Right kidney (tissue), 1 donor: ENCODE data around the gene SLC25A19.
"Not testable (repeated sequence)": the region's sequence is repeated elsewhere in the genome, so short reads cannot be mapped to it uniquely, and the experiment has no call there.

Source experiments
- DNase-seq: peaks from one replicate; pipeline ENCODE4 v3.0.0-alpha.2; 2016

Gene SLC25A19

GRCh38 chr17:75267411-75268232, 21.6 kb downstream of the SLC25A19 start:
- no peak for DNase-seq

DNA sequence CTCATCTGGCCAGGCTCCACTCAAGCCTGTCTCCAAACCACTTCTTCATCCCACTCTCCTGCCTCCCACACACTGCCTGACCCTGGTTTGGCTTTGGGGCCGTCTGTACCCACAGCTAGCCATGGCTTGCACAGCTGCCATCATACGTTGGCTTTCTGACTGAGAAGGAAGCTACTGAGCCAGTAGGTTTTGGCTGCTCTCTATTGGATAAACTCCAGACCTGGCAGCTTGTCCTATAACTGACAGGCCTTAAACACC, 22.2 kb downstream of the SLC25A19 start:
- DNase-seq = no peak

DNA sequence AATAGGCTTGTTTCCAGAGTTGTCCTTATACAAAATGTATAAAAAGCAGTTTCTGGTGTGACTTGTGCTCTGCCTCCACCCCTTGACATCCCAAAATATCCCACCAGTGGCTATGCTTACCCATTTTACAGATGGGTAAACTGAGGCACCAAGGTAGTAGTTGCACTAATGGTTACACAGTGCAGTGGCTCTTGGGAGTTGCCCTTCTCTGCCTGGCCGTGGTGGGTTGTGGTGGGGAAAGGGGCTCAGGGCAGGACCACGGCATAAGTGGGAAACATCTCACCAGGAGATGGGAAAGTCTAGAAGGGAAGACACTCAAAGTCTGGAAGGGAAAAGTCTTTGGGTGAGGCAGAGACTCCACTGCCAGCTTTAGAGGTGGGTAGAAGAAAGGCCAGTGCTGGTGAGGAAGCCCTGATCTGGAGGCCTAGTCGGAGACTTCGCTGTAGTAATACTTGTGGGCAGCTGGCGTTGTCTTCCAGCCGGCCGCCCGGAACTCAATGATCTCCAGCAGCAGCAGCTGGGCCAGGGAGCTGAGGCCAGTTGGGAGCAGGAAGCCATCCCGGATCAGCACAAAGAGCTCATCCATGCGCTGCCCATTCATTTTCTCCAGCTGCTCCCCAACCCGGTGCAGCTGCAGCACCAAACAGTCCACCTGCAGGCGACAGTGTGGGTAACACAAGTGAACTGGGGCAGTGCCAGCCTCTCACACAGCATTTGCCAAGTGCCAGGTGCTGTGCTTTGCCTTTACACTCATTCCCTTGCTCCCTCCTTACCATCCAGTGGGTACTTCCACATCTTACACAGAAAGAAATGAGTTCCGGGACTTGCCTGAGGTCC, 22.7 kb downstream of the SLC25A19 start:
- DNase-seq = no peak

- no peak for DNase-seq
Measured at GRCh38 chr17:75265614-75266315, 23.5 kb downstream of the SLC25A19 start.

DNA sequence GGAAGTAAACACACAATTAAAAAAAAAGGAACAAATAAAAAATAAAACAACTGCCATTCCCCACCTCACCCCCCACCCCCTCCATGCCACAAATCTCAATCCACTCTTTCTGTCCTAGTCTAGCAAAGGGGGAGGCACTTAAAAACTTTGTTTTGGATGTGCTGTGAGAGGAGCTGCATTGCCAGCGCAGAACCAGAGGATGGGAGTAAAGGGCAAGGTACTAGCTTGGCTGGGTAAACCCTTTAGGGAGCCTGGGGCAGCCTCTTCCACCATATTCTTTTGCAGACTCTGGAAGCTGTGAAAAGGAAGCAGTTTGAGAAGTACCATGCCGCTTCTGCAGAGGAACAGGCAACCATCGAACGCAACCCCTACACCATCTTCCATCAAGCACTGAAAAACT, 26.2 kb downstream of the SLC25A19 start:
- no peak for DNase-seq

DNA sequence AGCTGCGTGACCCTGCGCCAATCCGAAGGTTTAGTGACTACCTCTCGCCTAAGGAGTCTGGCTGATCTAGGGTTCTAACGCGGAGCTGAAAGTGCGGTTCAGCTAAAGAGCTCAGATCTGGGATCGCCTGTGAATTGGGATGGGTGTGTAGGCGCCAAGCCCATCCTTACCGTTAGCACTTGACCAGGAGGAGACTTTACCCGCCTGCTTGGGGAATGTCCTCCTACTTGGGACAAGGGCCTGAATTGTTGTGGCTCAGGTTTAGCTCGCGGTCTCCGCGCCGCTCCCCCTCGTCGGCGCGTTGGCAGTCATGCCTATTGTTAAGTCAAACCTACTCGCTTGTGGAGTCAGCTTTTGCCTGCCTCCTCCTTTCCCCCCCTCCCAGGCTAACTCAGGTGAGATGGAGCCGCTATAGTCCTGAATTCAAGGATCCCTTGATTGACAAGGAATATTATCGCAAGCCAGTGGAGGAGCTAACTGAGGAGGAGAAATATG, 27.1 kb downstream of the SLC25A19 start:
- DNase-seq = no peak

DNA sequence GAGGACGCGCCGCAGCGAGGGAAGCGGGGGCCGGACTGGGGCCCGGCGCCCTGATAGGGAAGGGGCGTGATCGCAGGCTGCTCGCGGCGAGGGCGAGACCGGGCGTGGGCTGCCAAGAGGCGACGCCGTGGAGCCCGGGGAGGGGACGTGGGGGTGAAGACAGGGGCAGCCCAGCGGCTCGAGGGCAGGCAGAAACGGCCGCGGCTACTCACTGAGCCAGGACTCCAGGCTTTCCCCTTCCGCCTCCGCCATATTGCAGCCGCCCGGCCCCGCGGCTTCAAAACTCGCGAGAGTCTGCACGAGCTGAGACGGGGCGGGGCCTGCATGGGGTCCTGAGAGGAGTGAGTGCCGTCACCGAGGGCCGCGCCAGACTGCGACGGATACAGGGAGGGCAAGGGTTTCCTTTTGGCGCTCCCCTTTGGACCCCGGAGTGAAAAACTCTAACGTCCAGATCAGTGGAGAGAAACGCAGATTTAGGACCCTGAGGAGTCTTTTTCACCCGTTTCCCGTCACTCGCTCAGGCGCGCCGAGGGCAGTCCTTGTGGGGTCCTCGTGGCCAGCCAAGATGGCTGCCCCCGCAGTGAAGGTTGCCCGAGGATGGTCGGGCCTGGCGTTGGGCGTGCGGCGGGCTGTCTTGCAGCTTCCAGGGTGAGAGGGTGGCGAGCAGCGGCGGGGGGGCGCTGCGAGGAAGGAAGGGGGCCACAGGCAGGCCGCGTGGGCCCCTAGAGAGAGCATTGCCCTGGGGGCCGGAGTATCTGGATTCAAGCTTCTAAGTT, 27.7 kb downstream of the SLC25A19 start, which contains the start of the genes GGA3 and MRPS7:
TSS of gene GGA3 (minus strand) at position 271 of the 776 bp plus-strand sequence. CDS start at position 252, 19 bp downstream.
TSS of gene MRPS7 (plus strand) at position 544 of the 776 bp plus-strand sequence. CDS start at position 566, 22 bp downstream.
- DNase-seq = peak; percentile 100

GRCh38 chr17:75260641-75261335, 28.4 kb downstream of the SLC25A19 start:
- no peak for DNase-seq

- DNase-seq = not testable (repeated sequence)
Measured at GRCh38 chr17:75257228-75257627, 32.0 kb downstream of the SLC25A19 start.

GRCh38 chr17:75255954-75256698, 33.1 kb downstream of the SLC25A19 start:
- DNase-seq = not testable (repeated sequence)

GRCh38 chr17:75252039-75252816, 37.0 kb downstream of the SLC25A19 start:
- DNase-seq = no peak

DNA sequence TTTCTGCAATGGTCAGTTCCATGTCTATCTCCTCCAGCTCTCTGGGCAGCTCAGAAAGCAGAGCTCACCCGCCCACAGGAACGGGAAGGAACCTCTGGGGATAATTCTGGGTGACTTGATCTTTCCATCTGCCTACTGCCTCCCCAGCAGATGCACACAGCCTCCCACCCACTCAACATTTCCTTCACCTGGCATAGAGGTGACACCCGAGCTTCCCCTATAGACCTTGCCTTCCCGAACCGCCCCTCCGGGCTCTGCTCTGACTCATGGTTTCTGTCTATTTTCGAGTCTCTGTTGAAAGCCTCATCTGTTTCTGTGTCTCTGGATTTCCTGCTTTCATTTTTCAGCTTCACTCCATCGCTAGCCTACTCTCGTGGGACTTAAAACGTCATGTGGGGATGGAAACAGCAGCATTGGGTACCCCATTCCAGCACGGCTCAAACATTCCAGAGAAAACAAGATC, 39.2 kb downstream of the SLC25A19 start:
- DNase-seq = no peak

DNA sequence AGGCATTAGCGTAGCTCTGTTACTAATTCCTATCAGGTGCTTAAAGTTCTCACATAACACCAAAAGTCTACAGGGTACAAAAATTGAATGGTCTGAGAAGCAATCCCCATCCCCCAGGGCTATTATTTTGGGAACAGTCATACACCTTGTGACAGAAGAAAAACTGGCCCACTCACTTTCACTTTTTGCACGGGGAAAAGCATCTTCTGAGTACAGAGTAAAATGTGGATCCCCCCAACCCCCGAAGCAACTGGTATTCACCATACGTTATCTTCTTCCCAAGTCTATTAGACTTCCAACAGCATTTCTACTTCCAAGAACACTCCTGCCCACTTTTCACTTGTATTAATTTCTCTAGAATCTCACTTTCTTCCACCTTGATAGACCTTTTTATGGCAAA, 39.7 kb downstream of the SLC25A19 start:
- DNase-seq = no peak

GRCh38 chr17:75246404-75246803, 42.8 kb downstream of the SLC25A19 start:
- DNase-seq = no peak

DNA sequence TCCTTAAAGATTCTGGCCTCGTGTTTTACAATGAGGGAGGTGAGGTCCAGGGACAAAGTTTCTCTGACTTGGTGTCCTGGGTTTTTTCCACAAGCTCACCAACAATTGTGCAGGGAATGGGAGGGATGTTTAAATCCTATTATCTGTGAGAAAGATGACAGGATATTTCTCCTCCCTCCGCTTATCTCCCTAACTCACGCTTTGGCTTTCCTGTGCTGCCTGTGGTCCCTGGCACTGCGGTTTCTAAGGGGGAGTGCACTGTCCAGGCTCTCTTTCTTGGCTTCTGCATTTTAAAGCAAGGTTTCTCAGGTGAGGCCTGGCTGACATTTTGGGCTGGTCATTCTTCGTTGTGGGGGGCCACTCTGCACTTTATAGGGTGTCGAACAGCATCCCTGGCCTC, 44.2 kb downstream of the SLC25A19 start:
- no peak for DNase-seq

DNA sequence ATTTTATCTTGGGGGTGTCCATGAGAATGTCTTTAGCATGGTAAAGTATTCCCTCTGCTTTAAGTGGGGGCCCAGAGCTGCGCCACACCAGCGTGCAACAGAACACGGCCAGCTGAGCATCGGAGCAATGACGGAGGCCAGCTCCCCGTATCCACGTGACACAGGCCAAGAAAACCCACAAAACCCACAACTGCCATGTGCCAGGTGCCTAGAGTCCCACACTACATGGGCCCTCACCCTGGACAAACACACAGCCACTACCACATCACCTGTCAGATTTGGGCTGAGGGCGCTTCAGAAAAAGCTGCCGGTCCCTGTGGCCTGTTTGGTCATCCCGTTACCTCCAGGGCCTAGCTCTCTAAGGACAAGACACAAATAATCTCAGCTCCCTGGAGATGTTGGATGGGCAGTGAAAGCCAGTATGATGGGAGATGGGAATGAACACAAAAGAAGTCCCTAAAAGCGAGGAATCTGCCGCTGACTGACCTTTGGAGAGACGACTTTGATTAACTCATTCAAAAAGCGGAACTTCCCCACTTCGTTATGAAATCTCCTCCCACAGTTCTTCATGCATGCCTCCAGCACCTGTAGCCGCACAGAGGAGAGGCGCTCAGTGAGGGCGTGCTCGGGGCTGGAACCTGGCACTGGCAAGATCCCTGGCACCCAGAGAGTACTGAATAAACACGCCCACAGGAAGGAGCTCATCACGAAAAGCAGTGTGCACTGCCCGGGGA, 44.9 kb downstream of the SLC25A19 start:
- DNase-seq = no peak

DNA sequence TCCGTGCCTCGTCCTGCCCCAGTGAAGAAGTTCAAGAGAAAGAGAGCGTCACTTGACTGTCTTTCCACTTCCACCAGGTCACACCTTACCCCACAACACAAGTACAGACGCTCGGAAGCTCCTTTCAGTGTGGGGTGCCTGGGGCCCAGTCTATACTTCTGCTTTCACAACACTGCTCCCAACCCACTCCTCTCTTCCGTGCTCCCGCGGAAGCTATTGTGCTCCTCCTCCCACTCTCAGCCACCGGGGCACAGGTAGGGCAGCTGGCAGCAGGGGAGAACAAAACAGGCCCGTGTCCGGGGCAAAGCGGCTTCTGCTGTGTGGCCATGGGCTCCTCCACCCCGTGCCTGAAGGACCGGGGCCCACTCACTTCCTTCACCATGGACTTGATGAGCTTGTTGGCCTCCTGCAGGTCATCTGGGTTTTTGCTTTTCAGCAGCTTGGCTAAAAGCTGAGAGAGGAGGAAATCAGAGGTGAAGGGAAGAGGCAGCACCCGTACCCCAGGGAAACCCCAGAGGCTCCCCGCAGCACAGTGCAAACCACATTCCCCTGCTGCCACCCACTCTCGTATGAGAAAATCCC, 46.7 kb downstream of the SLC25A19 start:
- DNase-seq = no peak

DNA sequence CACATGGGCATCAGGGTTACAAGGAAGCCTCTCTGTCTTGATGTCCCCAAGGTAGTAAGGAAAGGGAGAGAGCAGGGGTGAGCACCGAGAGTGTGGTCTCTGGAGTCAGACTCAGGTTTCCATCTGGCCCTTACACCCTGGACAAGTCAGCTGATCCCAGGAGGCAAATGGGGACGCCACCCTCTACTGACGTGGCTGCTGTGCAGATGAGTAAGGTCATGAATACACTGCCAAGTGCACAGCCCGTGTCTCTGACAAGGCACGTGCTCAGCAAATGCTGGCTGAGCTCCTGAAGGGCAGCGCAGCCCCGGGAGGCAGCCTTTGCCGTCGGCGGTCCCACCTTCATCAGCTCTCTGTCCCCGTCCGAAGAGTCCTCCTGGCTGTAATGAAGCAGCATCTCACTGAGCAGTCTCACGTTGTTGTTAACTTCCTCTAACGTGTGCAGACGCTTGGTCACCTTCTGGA, 47.2 kb downstream of the SLC25A19 start:
- DNase-seq = no peak
